NCI-H774 (cell line): Measurements from ENCODE around the gene GSTO1.

Source experiments
- DNase-seq: peaks from one replicate; lab custom pipeline; 2025; lab: John Stamatoyannopoulos, UW

The GSTO1 gene

GRCh38 chr10:104274762-104275721 is 20.4 kb downstream of the GSTO1 start:
- DNase-seq = no peak

GRCh38 chr10:104276192-104276591 is 21.5 kb downstream of the GSTO1 start:
- DNase-seq = no peak

DNA sequence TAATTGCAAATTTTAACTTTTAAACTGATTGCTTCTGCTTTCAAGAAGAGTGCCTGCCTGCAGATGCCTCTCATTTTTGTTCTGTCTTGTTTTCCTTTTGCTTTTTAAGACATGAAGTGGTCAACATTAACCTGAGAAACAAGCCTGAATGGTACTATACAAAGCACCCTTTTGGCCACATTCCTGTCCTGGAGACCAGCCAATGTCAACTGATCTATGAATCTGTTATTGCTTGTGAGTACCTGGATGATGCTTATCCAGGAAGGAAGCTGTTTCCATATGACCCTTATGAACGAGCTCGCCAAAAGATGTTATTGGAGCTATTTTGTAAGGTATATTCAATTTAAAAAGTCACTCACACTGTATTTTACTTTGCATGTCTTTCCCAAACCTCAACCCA is 23.1 kb downstream of the GSTO1 start:
- DNase-seq = peak; percentile 16

GRCh38 chr10:104279550-104280259 is 25.0 kb downstream of the GSTO1 start:
- DNase-seq = no peak

DNA sequence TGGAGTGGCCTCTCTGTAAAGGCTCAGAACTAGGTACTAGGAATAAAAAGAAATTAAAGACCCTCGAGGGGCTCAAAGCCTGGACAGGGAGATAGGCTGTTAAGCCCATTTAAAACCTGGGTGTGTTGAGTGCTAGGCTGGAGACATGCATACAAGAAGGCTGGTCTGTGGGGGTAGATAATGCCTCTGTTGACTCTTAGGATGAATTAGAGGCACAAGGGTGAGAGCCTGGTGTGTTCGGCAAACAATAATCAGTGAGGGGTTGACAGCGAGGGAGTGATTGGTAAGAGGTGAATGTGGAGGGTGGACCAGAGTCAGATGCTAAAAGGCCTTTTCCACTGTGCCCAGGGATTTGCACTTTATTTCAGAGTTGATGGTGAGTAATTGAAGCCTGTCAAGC is 27.0 kb downstream of the GSTO1 start:
- no peak for DNase-seq

GRCh38 chr10:104284846-104285245 is 30.2 kb downstream of the GSTO1 start:
- DNase-seq = no peak

DNA sequence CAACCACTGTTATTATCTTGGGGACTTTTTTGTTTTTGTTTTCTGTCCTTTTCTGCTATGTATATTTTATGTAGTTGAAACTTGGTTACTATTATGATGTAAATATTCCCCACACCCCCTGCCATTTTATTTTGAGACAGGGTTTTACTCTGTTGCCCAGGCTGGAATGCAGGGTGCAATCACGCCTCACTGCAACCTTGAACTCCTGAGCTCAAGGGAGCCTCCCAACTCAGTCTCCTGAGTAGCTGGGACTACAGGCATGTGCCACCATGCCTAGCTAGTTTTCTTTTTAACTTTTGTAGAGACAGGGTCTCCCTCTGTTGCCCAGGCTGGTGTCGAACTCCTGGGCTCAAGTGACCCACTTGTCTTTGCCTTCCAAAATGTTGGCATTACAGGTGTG is 32.2 kb downstream of the GSTO1 start:
- DNase-seq = no peak

DNA sequence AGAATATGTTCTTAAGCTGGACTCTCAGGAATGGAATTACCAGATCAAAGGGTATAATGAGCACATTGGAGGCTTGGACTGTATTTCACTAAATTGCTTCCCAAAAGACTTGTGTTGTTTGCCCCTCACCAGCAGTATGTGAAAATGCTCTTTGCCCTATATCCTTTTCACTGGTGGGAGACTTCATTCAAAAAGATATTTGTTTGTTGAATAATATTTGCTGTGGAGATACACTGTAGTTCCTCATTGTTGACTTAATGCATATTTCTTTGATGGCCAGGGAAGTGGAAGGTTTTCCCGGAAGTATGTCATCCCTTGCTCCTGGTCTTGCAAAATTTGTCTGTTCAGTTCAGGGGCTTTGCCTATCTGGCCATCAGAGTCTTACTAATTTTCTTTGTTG is 33.7 kb downstream of the GSTO1 start:
- DNase-seq = no peak

DNA sequence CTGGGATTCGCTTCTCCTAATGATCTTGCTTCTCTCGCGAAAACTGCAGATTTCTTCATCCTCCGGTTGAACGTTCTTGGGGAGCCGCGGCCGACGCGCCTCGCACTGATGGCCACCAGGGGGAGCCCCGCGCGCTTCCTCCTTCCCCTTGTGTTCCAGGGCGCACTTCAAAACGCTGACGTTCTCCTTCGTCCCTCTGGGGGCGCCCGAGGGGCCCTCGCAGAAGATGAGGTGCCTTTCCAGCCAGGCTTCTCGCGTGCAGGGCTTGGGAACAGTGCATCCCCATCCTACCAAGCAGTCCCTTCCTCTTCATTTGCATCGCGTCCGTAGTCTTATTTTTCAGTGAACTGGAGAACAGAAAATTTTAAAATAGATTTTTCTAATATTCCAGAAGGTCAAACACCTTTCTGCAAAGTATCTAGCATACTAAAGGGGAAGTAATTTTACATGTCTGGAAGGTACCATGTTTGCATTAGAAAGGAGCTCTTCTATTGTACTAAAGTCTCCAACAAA is 36.8 kb downstream of the GSTO1 start:
- no peak for DNase-seq

GRCh38 chr10:104293011-104293410 is 38.3 kb downstream of the GSTO1 start:
- DNase-seq = no peak

- DNase-seq = no peak
These were observed 39.2 kb downstream of the GSTO1 start for GRCh38 chr10:104293781-104294321.

- no peak for DNase-seq
These were observed 42.2 kb downstream of the GSTO1 start for GRCh38 chr10:104296687-104297436.

DNA sequence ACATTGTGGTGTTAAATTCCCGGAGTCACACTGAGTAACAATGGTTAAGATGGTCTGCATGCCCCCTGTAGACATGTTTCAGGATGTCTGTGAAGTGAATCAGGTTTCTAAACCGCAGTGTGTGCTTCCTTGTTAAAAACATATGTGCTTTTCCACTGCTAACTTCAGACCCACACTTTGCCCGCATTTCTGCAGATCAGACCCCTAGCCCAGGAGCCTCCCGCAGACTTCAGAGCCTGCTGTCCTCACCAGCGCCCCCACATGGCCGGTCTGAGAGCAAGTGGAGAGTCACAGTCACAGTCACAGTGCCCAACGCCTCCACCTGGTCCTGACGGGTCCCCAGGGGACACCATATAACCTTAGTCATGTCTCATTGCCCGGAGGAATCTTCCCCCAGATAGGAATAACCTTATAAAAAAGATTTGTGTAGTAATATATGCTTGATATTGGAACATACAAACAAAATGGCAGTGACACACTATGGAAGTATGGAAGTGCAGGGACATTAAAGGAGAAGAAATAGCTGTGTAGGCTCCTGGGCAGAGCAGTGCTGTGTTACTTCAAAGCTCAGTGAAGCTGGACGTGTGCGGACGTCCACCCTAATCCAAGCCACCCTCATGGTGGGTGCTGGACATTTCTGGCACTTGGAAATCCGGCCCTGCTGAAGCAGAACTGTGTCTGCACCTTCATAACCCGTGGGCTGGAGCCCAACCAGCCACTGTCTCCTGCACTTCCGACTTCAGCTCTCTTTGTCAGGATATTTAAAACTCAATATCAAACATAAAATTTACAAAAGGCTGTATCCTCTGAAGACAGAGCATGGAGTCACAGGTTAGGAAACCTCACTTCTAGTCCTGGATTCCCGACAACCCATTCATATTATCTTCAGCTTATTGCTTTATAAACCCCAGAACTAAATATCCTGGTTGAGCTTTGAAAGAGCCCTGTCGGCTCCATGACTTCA is 43.3 kb downstream of the GSTO1 start:
- no peak for DNase-seq

GRCh38 chr10:104299031-104299904 is 44.6 kb downstream of the GSTO1 start:
- no peak for DNase-seq

GRCh38 chr10:104300002-104300735 is 45.5 kb downstream of the GSTO1 start:
- DNase-seq = no peak

GRCh38 chr10:104300736-104301292 is 46.1 kb downstream of the GSTO1 start:
- peak; percentile 56 for DNase-seq

DNA sequence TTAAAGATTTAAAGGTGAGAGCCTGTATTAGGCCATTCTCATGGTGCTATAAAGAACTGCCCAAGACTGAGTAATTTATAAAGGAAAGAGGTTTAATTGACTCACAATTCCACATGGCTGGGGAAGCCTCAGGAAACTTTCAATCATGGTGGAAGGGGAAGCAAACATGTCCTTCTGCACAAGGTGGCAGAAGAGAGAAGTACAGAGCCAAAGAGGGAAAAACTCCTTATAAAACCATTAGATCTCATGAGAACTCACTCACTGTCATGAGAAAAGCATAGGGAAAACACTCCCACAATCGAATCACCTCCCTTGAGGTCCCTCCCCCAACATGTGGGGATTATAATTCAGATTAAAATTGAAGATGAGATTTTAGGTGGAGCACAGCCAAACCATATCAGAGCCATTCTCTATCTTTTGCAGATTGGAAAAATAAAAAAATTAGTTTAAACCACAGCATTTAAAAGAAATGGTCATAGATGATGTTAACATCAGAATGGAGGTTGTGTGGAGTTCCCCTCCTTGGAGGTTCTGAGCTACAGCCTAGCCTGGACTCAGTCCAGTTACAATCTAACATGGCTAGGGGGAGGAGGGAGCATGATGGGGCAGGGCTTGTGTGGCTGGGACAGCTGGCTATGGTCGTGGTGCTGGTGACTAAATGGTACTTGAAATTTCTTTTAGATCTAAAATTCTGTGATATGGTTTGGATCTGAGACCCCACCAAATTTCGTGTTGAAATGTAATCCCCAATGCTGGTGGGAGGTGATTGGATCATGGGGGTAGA is 47.4 kb downstream of the GSTO1 start:
- no peak for DNase-seq
